B cell (primary cell): ENCODE measurements around the gene PLA2G5.

Source experiments
- EZH2 ChIP-seq: IDR thresholded peaks from 2 replicates; pipeline ENCODE4 v1.6.1; 2012; ENCODE audit warnings: borderline replicate concordance, low read depth, mild to moderate bottlenecking, moderate library complexity, low read length; ENCODE audit not compliant: insufficient read depth, poor library complexity, severe bottlenecking
- TF ChIP-seq, protein P1 (sequence below): fragments of 200-600 bp; IDR thresholded peaks from one replicate; pipeline ENCODE4 v1.8.0; 2022; ENCODE audit warnings: antibody characterized with exemption, mild to moderate bottlenecking

DNA sequence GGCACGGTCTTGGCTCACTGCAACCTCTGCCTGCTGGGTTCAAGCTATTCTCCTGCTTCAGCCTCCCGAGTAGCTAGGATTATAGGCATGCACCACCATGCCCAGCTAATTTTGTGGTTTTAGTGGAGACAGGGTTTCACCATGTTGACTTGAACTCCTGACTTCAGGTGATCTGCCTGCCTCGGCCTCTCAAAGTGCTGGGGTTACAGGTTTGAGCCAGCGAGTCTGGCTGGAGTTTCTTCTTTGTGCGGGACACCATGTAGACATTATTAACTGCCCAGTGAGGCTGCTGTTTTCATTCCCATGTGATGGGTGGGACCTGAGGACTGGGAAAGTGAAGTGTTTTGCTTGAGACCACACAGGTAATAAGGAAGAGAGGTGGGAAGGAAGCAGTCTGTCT, 23.3 kb downstream of the PLA2G5 start:
- TF ChIP-seq, protein P1, sequence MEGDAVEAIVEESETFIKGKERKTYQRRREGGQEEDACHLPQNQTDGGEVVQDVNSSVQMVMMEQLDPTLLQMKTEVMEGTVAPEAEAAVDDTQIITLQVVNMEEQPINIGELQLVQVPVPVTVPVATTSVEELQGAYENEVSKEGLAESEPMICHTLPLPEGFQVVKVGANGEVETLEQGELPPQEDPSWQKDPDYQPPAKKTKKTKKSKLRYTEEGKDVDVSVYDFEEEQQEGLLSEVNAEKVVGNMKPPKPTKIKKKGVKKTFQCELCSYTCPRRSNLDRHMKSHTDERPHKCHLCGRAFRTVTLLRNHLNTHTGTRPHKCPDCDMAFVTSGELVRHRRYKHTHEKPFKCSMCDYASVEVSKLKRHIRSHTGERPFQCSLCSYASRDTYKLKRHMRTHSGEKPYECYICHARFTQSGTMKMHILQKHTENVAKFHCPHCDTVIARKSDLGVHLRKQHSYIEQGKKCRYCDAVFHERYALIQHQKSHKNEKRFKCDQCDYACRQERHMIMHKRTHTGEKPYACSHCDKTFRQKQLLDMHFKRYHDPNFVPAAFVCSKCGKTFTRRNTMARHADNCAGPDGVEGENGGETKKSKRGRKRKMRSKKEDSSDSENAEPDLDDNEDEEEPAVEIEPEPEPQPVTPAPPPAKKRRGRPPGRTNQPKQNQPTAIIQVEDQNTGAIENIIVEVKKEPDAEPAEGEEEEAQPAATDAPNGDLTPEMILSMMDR = no peak
- no peak for TF ChIP-seq EZH2
